KMS-11 (cell line): ENCODE data around the gene ADCK2.
"Not testable (repeated sequence)": the region's sequence is repeated elsewhere in the genome, so short reads cannot be mapped to it uniquely, and the experiment has no call there.

ENCODE experiments used
- H2AFZ ChIP-seq: fragments of 200-600 bp; sonication (generic); 2 replicates; pipeline ENCODE4 v1.6.1; 2016; ENCODE audit warnings: antibody characterized with exemption, mixed run types, low read depth
- H3K27ac ChIP-seq: fragments of 200-600 bp; sonication (generic); 2 replicates; pipeline ENCODE4 v1.6.1; 2016; ENCODE audit warnings: mild to moderate bottlenecking, mixed run types
- H3K27me3 ChIP-seq: fragments of 200-600 bp; sonication (generic); 2 replicates; pipeline ENCODE4 v1.6.1; 2017; ENCODE audit warnings: mild to moderate bottlenecking, low read depth, mixed run types, moderate library complexity; ENCODE audit not compliant: insufficient read depth
- H3K36me3 ChIP-seq: fragments of 200-600 bp; sonication (generic); 2 replicates; pipeline ENCODE4 v1.6.1; 2017; ENCODE audit warnings: mild to moderate bottlenecking, mixed run types; ENCODE audit not compliant: insufficient read depth
- H3K4me1 ChIP-seq: fragments of 200-600 bp; sonication (generic); 2 replicates; pipeline ENCODE4 v1.6.1; 2016; ENCODE audit warnings: mild to moderate bottlenecking, low read depth, mixed run types; ENCODE audit not compliant: poor library complexity, severe bottlenecking
- H3K4me2 ChIP-seq: fragments of 200-600 bp; sonication (generic); 2 replicates; pipeline ENCODE4 v1.7.0; 2016; ENCODE audit warnings: mild to moderate bottlenecking, mixed run types
- H3K4me3 ChIP-seq: fragments of 200-600 bp; sonication (generic); IDR thresholded peaks from 2 replicates; pipeline ENCODE4 v1.6.1; 2017; ENCODE audit warnings: low read depth, low read length, mixed read lengths; ENCODE audit not compliant: insufficient read depth
- H3K79me2 ChIP-seq: fragments of 200-600 bp; sonication (generic); 2 replicates; pipeline ENCODE4 v1.6.1; 2016; ENCODE audit warnings: low read depth, mixed run types; ENCODE audit not compliant: insufficient read depth
- H3K9ac ChIP-seq: fragments of 200-600 bp; sonication (generic); 2 replicates; pipeline ENCODE4 v1.6.1; 2016; ENCODE audit warnings: mild to moderate bottlenecking, mixed run types
- H4K20me1 ChIP-seq: fragments of 200-600 bp; sonication (generic); 2 replicates; pipeline ENCODE4 v1.6.1; 2016; ENCODE audit warnings: mild to moderate bottlenecking, mixed run types; ENCODE audit not compliant: insufficient read depth
- TF ChIP-seq, protein P1 (sequence below): fragments of 200-600 bp; sonication (generic); conservative IDR thresholded peaks from 2 replicates; pipeline ENCODE4 v1.6.1; 2017; ENCODE audit warnings: low read depth, mild to moderate bottlenecking, antibody characterized with exemption, low read length, moderate library complexity, mixed read lengths

ADCK2 gene

DNA sequence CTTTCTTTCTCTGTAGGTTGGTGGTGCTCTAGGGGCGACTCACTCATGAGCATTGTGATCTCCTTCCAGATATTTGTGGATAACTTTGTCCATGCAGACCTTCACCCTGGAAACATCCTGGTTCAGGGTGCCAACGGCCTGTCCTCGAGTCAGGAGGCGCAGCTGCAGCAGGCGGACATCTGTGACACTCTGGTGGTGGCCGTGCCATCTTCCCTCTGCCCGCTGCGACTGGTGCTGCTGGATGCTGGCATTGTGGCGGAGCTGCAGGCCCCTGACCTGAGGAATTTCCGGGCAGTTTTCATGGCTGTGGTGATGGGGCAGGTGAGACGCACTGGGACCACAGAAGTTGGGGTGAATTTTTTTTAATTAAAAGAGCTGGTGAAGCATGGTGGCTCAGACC, 14.2 kb downstream of the ADCK2 start:
- Histone ChIP-seq H3K4me3 (no peak overlapping the region), H3K79me2 (no peaks in the 10 kb centered on the region), H3K36me3 (no peaks in the 10 kb centered on the region), H3K4me2 (no peak overlapping the region), H3K4me1 (no peaks in the 10 kb centered on the region), H4K20me1 (no peaks in the 10 kb centered on the region), H3K27ac (no peak overlapping the region), H2AFZ (no peak overlapping the region), H3K9ac (no peak overlapping the region), H3K27me3 (no peaks in the 10 kb centered on the region)
- TF ChIP-seq, protein P1, sequence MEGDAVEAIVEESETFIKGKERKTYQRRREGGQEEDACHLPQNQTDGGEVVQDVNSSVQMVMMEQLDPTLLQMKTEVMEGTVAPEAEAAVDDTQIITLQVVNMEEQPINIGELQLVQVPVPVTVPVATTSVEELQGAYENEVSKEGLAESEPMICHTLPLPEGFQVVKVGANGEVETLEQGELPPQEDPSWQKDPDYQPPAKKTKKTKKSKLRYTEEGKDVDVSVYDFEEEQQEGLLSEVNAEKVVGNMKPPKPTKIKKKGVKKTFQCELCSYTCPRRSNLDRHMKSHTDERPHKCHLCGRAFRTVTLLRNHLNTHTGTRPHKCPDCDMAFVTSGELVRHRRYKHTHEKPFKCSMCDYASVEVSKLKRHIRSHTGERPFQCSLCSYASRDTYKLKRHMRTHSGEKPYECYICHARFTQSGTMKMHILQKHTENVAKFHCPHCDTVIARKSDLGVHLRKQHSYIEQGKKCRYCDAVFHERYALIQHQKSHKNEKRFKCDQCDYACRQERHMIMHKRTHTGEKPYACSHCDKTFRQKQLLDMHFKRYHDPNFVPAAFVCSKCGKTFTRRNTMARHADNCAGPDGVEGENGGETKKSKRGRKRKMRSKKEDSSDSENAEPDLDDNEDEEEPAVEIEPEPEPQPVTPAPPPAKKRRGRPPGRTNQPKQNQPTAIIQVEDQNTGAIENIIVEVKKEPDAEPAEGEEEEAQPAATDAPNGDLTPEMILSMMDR = no peak

DNA sequence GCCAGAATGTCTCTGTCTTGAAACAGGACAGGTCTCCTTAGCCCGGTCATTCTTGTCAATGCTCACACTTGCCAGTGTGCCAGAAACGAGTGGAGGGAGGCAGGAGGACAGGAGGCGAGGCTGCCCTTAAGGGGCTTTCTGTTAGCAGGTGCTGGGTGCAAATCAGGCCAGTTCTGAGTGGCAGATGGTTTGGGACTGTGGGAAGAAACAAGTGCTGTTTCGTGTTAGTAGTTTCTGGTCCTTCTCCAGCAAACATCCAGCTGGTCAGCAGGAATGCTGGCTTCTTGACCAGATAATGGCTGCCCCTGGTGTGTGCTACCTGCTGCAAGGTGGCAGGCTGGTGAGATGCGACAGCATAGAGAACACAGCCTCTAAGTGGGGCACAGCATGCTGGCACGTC, 15.6 kb downstream of the ADCK2 start:
- Histone ChIP-seq H3K36me3 (no peaks in the 10 kb centered on the region), H3K27me3 (no peaks in the 10 kb centered on the region), H3K4me2 (no peak overlapping the region), H3K4me3 (no peak overlapping the region), H2AFZ (no peak overlapping the region), H4K20me1 (no peaks in the 10 kb centered on the region), H3K9ac (no peak overlapping the region), H3K79me2 (no peaks in the 10 kb centered on the region), H3K4me1 (no peaks in the 10 kb centered on the region), H3K27ac (no peak overlapping the region)
- TF ChIP-seq, protein P1 = no peak

DNA sequence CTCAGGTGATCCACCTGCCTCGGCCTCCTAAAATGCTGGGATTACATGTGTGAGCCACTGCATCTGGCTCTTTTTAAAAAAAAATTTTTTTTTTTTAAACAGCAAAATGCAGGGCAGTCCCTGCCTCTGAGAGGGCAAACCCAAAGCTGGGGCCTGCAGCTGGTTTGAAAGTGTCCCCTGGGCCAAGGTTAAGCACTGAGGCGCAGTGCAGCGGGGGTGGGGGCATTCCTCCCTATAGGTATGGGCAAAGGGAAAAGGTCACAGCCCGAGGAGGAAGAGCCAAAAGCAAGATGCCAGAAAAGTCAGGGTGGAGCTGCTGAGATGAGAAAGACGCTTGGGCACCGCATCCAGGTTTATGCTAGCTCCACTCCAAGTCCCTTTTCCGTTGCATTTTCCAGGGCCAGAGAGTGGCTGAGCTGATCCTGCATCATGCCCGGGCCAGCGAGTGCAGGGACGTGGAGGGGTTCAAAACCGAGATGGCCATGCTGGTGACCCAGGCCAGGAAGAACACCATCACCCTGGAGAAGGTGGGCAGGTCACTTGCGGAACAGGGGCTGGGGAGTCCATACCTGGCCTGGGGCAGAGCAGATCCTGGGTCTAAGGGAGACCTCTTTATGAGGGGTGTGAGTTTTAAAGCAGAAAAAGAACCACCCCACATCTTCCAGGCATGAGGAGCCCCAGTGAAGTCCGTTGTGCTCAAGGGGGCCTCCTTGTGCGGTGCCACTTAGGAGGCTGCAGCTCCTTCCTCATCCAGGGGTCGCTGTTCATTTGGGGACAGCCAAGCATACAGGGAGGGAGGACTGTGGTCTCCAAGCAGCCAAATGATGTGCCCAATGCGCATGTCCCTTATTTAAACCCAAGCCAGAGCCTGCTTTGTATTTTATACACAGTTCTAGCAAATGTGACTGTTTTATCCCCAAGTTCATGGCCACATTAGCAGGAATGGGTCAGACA, 16.7 kb downstream of the ADCK2 start:
- H3K4me2 ChIP-seq = no peak overlapping the region
- TF ChIP-seq, protein P1 = no peak
- H3K79me2 ChIP-seq = no peaks in the 10 kb centered on the region
- no peaks in the 10 kb centered on the region for H3K36me3 ChIP-seq
- no peak overlapping the region for H3K4me3 ChIP-seq
- no peaks in the 10 kb centered on the region for H3K4me1 ChIP-seq
- H3K9ac ChIP-seq = no peak overlapping the region
- no peak overlapping the region for H3K27ac ChIP-seq
- no peaks in the 10 kb centered on the region for H3K27me3 ChIP-seq
- no peaks in the 10 kb centered on the region for H4K20me1 ChIP-seq
- no peak overlapping the region for H2AFZ ChIP-seq

DNA sequence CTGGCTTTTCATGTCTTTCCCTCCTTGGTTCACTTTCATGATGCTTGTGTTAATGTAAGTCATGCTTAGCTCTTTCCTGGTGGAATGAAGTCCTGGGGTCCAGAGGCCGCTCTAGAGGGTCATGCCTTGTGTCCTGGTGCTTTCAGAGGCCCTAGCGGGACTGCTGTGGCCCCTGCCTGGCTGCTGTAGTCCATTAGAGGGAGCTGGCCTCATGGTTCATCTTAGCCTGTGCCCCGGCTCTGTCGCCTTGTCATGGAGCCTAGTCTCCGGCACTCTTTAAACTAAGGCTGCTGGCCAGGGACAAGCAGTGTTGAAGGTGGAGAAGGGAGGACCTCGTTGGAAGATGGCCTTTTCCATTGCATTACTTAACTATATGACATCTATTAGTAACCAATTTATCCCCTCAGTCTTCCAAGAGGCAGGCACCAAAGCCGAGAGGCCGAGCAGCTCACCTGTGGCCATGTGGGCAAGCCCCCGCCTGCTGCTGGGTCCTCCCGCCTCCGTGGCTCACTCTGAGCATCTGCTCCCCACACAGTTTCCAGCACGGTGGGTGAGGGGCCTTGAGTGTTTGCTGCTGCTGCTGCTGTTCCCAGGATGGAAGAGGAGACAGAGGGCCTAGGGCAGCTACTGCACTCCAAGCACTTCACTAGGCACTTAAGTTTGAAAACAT, 18.8 kb downstream of the ADCK2 start:
- Histone ChIP-seq H4K20me1 (no peaks in the 10 kb centered on the region), H3K9ac (no peak overlapping the region), H2AFZ (no peak overlapping the region), H3K27me3 (no peaks in the 10 kb centered on the region), H3K36me3 (no peaks in the 10 kb centered on the region), H3K4me2 (no peak overlapping the region), H3K4me3 (no peak overlapping the region), H3K4me1 (peaks cover 8% of the 10 kb centered on the region), H3K79me2 (no peaks in the 10 kb centered on the region), H3K27ac (no peak overlapping the region)
- TF ChIP-seq, protein P1 = no peak

GRCh38 chr7:140693849-140694248, 21.1 kb downstream of the ADCK2 start:
- H3K4me3 ChIP-seq, H3K27me3 ChIP-seq, H3K9ac ChIP-seq, H2AFZ ChIP-seq, H3K36me3 ChIP-seq, H3K27ac ChIP-seq, H4K20me1 ChIP-seq, H3K4me2 ChIP-seq: not testable (repeated sequence)
- H3K4me1 ChIP-seq = peaks cover 17% of the 10 kb centered on the region
- peaks cover 17% of the 10 kb centered on the region for H3K79me2 ChIP-seq
